Nephron progenitor cell (in vitro differentiated cells): Measurements from ENCODE around the gene SH3PXD2A.
A peak's percentile ranks its signal among the peaks of the same experiment; 100 is the strongest.
"Not testable (repeated sequence)": the region's sequence is repeated elsewhere in the genome, so short reads cannot be mapped to it uniquely, and the experiment has no call there.

Source experiments
- DNase-seq: peaks from one replicate; pipeline ENCODE4 v3.0.0; 2021
- H3K27ac Mint-ChIP-seq: 2 replicates; pipeline ENCODE4 v1.8.0; 2021; ENCODE audit warnings: mild to moderate bottlenecking, moderate library complexity, mixed read lengths
- H3K27me3 Mint-ChIP-seq: 2 replicates; pipeline ENCODE4 v1.8.0; 2021; ENCODE audit warnings: mild to moderate bottlenecking, low read depth, mixed read lengths; ENCODE audit not compliant: poor library complexity
- H3K36me3 Mint-ChIP-seq: 2 replicates; pipeline ENCODE4 v1.8.0; 2021; ENCODE audit warnings: low read depth, mixed read lengths
- H3K4me1 Mint-ChIP-seq: 2 replicates; pipeline ENCODE4 v1.8.0; 2021; ENCODE audit warnings: mixed read lengths
- H3K4me3 Mint-ChIP-seq: 2 replicates; pipeline ENCODE4 v1.8.0; 2021; ENCODE audit warnings: mild to moderate bottlenecking, moderate library complexity, mixed read lengths
- H3K9me3 Mint-ChIP-seq: 2 replicates; pipeline ENCODE4 v1.8.0; 2021; ENCODE audit warnings: mild to moderate bottlenecking, moderate library complexity, mixed read lengths
- TF ChIP-seq, protein P1 (sequence below): fragments of 200-600 bp; sonication (generic); IDR thresholded peaks from 2 replicates; pipeline ENCODE4 v1.5.0; 2021; ENCODE audit warnings: antibody characterized with exemption

Gene SH3PXD2A

DNA sequence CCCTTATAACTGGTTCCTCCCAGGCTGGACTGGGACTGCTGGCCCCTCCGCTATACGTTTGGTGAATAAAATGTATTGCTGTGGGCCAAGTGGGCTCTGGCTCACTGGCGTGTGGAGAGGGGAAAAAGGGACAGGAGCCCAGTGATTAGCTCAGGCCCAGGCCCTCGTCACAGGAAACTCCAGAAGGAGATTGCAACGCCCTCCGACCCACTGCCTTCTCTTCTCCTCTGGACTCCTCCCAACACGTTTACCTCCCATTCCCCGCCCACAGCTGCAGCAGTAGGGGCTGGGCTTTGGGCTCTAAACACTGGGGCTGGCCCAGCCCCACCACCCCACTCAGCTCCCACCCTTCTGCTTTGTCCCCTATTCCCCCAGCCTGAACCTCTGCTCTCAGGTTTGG, 188.0 kb downstream of the SH3PXD2A start:
- peaks cover 62% of the 10 kb centered on the region for H3K4me1 Mint-ChIP-seq
- no peak overlapping the region for H3K4me3 Mint-ChIP-seq
- TF ChIP-seq, protein P1, sequence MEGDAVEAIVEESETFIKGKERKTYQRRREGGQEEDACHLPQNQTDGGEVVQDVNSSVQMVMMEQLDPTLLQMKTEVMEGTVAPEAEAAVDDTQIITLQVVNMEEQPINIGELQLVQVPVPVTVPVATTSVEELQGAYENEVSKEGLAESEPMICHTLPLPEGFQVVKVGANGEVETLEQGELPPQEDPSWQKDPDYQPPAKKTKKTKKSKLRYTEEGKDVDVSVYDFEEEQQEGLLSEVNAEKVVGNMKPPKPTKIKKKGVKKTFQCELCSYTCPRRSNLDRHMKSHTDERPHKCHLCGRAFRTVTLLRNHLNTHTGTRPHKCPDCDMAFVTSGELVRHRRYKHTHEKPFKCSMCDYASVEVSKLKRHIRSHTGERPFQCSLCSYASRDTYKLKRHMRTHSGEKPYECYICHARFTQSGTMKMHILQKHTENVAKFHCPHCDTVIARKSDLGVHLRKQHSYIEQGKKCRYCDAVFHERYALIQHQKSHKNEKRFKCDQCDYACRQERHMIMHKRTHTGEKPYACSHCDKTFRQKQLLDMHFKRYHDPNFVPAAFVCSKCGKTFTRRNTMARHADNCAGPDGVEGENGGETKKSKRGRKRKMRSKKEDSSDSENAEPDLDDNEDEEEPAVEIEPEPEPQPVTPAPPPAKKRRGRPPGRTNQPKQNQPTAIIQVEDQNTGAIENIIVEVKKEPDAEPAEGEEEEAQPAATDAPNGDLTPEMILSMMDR: no peak
- H3K27ac Mint-ChIP-seq: no peak overlapping the region
- peak; percentile 30 for DNase-seq
- no peaks in the 10 kb centered on the region for H3K9me3 Mint-ChIP-seq
- H3K36me3 Mint-ChIP-seq: no peaks in the 10 kb centered on the region
- no peaks in the 10 kb centered on the region for H3K27me3 Mint-ChIP-seq

DNA sequence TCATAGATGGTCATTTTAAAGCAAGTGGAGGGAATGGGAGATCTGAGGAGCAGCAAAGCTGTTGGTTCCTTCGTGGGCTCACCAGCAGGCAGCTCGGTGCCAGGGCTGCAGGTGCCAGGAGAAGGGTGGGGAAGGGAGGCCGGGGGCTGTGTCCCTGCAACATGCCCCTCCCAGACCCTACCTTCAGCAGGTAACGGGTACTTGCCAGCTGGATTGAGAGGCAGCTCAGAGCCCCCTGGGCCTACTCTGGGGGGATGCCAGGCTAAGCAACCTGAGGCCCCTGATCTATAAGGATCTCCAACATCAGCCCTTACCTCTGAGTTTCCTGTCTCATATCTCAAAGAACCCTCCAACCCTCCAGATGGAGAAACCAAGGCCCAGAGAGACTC, 188.6 kb downstream of the SH3PXD2A start:
- peaks cover 56% of the 10 kb centered on the region for H3K4me1 Mint-ChIP-seq
- H3K36me3 Mint-ChIP-seq: no peaks in the 10 kb centered on the region
- DNase-seq: no peak
- TF ChIP-seq, protein P1: no peak
- no peaks in the 10 kb centered on the region for H3K27me3 Mint-ChIP-seq
- H3K27ac Mint-ChIP-seq: no peak overlapping the region
- H3K4me3 Mint-ChIP-seq: no peak overlapping the region
- H3K9me3 Mint-ChIP-seq: no peaks in the 10 kb centered on the region

DNA sequence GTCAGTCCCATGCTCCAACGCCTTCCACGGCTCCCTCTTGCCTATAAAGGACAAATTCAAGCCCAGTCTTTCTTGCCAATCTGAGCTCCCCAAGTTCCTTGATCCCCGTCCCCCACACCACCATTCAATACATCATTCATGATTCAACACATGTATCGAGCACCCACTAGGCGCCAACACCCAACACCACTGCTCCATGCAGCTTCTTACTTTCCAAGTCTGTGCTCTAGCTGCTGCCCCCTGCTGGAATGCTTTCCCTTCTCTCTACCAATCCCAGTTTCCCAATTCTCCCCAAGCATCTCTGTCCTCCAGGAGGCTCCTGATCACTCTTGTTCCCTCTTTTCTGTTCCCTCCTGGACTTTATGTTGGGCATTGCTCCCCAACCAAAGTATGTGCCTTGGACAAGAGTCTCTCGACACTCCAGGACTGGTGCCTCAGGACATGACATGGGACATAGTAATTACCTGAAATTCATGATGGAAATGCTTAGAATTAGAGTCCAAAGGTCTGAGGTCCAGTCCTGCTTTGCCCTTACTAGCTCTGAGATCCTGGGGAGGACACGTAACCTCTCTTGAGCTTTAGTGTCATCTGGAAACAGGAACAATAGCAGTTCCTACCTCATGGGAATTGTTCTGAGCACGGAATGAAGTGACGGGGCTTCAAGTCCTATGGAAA, 189.2 kb downstream of the SH3PXD2A start:
- Mint-ChIP-seq H3K4me3 (no peak overlapping the region), H3K4me1 (peaks cover 51% of the 10 kb centered on the region), H3K36me3 (no peaks in the 10 kb centered on the region), H3K9me3 (no peaks in the 10 kb centered on the region), H3K27me3 (no peaks in the 10 kb centered on the region), H3K27ac (no peak overlapping the region)
- TF ChIP-seq, protein P1: peak; percentile 12
- DNase-seq: no peak

DNA sequence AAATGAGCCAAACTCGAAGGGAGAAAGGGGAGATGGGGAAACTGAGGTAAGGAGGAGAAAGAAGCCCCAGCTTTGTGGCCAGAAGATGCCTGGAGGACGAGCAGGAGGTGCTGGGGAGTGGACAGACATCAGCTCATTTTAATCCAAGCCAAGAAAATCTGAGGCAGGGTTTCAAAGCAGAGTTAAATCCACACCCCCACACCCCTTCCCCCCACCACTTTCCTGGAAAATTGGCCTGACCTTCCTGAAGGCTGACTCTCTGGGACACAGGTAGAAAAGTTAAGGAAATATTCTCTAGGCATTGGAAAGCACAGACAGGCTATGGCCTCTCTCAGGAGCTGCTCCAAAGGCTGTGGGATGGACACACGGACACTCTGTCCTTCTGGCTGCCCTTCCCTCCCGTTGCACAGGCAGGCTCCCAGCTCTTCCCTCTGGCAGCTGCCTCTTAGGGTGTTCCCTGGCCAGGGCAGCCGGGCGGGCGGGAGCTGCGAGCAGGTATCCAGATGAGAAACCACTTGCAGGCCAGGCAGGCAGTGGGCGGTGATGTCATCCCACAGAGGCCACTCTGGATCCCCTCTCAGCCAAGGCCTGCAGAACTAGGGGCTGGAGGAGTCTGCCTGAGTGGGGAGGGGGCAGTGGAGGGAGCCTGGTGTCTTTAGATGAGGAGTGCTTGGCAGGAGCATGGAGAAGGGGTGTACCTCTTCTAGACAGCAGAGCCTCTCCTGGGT, 190.1 kb downstream of the SH3PXD2A start:
- TF ChIP-seq, protein P1: no peak
- Mint-ChIP-seq H3K4me3 (no peak overlapping the region), H3K9me3 (no peaks in the 10 kb centered on the region), H3K27ac (no peak overlapping the region), H3K4me1 (peaks cover 57% of the 10 kb centered on the region), H3K27me3 (no peaks in the 10 kb centered on the region), H3K36me3 (no peaks in the 10 kb centered on the region)
- no peak for DNase-seq

DNA sequence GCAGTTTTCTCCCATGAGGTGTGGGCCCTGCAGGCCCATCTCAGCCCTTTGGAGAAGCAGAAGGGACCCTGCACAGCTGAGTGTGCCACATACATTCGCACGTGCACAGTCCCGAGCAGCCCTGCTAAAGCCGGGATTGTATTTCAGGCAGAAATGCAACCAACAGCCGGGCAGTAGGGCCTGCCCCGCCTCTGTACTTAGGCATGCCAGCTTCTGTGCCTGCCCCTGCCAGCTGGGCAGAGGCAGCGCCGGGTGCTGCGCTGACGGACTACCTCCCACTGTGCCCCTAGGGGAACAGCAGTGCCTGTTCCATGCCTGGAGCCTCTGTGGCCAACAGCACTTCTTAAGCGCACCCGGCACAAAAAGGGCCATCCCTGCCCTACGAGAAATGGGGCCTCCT, 191.6 kb downstream of the SH3PXD2A start:
- no peak overlapping the region for H3K27ac Mint-ChIP-seq
- TF ChIP-seq, protein P1: no peak
- peaks cover 63% of the 10 kb centered on the region for H3K4me1 Mint-ChIP-seq
- no peaks in the 10 kb centered on the region for H3K27me3 Mint-ChIP-seq
- DNase-seq: no peak
- H3K36me3 Mint-ChIP-seq: peaks cover 9% of the 10 kb centered on the region
- H3K9me3 Mint-ChIP-seq: no peaks in the 10 kb centered on the region
- no peak overlapping the region for H3K4me3 Mint-ChIP-seq

DNA sequence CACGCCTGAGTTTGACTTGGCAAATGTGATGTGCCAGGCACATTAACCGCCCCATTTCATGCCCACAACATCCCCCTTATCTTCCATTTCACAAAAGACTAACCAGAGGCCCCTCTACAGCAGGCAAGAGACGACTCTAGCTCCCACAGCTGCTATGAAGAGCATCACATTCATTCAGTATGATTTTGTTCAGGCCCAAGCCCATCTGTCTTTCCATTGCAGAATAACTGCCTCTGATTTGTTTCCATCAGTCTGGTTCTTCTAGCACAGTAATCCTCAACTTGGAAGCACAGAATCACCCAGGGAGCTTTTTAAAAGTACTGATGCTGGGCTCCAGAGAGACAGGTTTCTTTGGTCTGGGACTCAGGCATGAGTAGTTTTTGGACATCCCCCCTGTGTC, 192.1 kb downstream of the SH3PXD2A start:
- no peak overlapping the region for H3K4me3 Mint-ChIP-seq
- peaks cover 3% of the 10 kb centered on the region for H3K9me3 Mint-ChIP-seq
- H3K27me3 Mint-ChIP-seq: no peaks in the 10 kb centered on the region
- TF ChIP-seq, protein P1: no peak
- H3K27ac Mint-ChIP-seq: no peak overlapping the region
- H3K4me1 Mint-ChIP-seq: peaks cover 57% of the 10 kb centered on the region
- no peak for DNase-seq
- peaks cover 13% of the 10 kb centered on the region for H3K36me3 Mint-ChIP-seq

DNA sequence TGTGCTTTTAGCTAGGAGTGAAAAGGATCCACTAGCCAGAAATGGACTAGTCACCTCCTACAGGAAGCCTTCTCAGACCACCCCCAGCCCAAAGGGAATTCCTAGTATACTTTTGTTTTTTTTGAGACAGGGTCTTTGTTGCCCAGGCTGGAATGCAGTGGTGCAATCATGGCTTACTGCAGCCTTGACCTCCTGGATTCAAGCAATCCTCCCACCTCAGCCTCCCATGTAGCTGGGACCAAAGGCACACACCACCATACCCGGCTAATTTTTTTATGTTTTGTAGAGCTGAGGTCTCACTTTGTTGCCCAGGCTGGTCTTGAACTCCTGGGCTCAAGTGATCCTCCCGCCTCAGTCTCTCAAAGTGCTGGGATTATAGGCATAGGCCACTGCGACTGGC, 192.7 kb downstream of the SH3PXD2A start:
- H3K9me3 Mint-ChIP-seq, H3K27ac Mint-ChIP-seq, H3K27me3 Mint-ChIP-seq: not testable (repeated sequence)

More for the DNA sequence above, 192.7 kb downstream of the SH3PXD2A start:
- peaks cover 19% of the 10 kb centered on the region for H3K36me3 Mint-ChIP-seq
- not testable (repeated sequence) for DNase-seq, H3K4me3 Mint-ChIP-seq
- H3K4me1 Mint-ChIP-seq: peaks cover 52% of the 10 kb centered on the region
